Right lobe of liver (tissue), 4 donors: ENCODE results near the gene C2CD4C.

Source experiments
- POLR2A ChIP-seq: fragments of 450-650 bp; IDR thresholded peaks from one replicate; pipeline ENCODE4 v1.6.1; 2017; ENCODE audit warnings: antibody characterized with exemption, mild to moderate bottlenecking
- TF ChIP-seq, protein P1 (sequence below), 4 donors: fragments of 200-600 bp in 3 of 4; fragments of 450-650 bp in 1 of 4; IDR thresholded peaks; one replicate each; pipeline versions ENCODE4 v1.5.1 to v1.8.0; 2016 to 2022; ENCODE audit warnings: antibody characterized with exemption in 4 of 4, mild to moderate bottlenecking in 2 of 4
- donor health status: DM: no; HTN: no; CAD: no.
- donor health status: DM: no; HTN: no; CAD: no.
- donor health status: DM: no; HTN: yes; CAD: no.

DNA sequence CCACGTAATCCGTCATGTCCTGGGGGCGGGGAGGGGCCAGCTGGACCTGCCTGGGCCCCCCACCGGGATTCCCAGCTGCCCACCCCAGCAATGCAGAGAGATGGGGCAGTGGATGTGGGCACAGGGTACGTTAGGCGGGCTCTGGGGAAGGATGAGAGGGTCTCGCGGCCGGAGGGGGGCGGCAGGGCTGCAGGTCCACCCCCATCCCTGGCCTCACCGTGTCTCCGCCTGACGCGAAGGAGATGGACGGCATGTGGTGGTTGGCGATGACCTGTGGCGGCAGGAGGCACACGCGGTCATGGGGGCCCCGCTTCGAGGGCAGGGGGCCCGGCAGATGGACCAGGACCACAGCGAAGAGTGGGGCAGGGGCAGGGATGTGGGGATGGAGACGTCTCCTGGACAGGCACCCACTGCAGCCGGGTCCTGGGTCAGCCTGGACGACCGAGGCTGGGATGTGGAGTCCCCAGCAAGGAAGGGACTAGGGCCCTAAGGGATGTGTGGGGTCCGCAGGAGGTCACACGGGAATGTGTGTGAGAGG, 27.5 kb upstream of the C2CD4C start:
- TF ChIP-seq, protein P1, sequence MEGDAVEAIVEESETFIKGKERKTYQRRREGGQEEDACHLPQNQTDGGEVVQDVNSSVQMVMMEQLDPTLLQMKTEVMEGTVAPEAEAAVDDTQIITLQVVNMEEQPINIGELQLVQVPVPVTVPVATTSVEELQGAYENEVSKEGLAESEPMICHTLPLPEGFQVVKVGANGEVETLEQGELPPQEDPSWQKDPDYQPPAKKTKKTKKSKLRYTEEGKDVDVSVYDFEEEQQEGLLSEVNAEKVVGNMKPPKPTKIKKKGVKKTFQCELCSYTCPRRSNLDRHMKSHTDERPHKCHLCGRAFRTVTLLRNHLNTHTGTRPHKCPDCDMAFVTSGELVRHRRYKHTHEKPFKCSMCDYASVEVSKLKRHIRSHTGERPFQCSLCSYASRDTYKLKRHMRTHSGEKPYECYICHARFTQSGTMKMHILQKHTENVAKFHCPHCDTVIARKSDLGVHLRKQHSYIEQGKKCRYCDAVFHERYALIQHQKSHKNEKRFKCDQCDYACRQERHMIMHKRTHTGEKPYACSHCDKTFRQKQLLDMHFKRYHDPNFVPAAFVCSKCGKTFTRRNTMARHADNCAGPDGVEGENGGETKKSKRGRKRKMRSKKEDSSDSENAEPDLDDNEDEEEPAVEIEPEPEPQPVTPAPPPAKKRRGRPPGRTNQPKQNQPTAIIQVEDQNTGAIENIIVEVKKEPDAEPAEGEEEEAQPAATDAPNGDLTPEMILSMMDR (IDR thresholded peaks at IDR 0.05), result no peak
- no peak for TF ChIP-seq POLR2A
